T-helper 17 cell (primary cell): ENCODE data around the gene LCAT. TPM values are rescaled to one million over a fixed set of nuclear protein-coding genes. Genes with fewer than 3 reads are reported as not detected.
A peak's percentile ranks its signal among the peaks of the same experiment; 100 is the strongest.
"Not testable (repeated sequence)": the region's sequence is repeated elsewhere in the genome, so short reads cannot be mapped to it uniquely, and the experiment has no call there.

Experiments
- ATAC-seq: fragments of 150-1000 bp; cut with Tn5 transposase; 2 replicates; pipeline ENCODE4 v1.10.0; 2021; ENCODE audit warnings: mild to moderate bottlenecking, moderate library complexity
- DNase-seq, 3 donors: peaks; one replicate each; pipeline versions ENCODE4 v3.0.0 to v3.0.0-alpha.2; 2020 to 2021
- H3K9me3 ChIP-seq: one replicate; pipeline ENCODE4 v1.7.0; 2013; ENCODE audit warnings: low read length, mild to moderate bottlenecking; ENCODE audit not compliant: control insufficient read depth, poor library complexity, severe bottlenecking
- H3K27ac Mint-ChIP-seq: one replicate; pipeline ENCODE4 v1.8.0; 2022; ENCODE audit warnings: mild to moderate bottlenecking, moderate library complexity, mixed read lengths
- H3K27me3 Mint-ChIP-seq: one replicate; pipeline ENCODE4 v1.8.0; 2022; ENCODE audit warnings: mixed read lengths
- H3K36me3 Mint-ChIP-seq: one replicate; pipeline ENCODE4 v1.8.0; 2022; ENCODE audit warnings: low read depth, mixed read lengths
- H3K4me1 Mint-ChIP-seq: one replicate; pipeline ENCODE4 v1.8.0; 2022; ENCODE audit warnings: mild to moderate bottlenecking, mixed read lengths
- H3K4me3 Mint-ChIP-seq: one replicate; pipeline ENCODE4 v1.8.0; 2022; ENCODE audit warnings: mild to moderate bottlenecking, moderate library complexity, mixed read lengths
- total RNA-seq, 4 donors: library from RNA in 2 of 4; stranded (reverse) in 2 of 4; gene quantifications; one replicate each; pipeline ENCODE4 v1.2.3 and lab custom pipeline; 2022 to 2026

LCAT gene
- total RNA-seq, 2 donors from 2014 or later: 4.6 to 5.7 TPM

GRCh38 chr16:67977469-67978227, 33.7 kb upstream of the LCAT start:
- no peak overlapping the region for H3K27ac Mint-ChIP-seq
- DNase-seq: no peak
- H3K9me3 ChIP-seq: no peaks in the 10 kb centered on the region
- no peaks in the 10 kb centered on the region for H3K27me3 Mint-ChIP-seq
- H3K4me3 Mint-ChIP-seq: no peak overlapping the region
- no peak for ATAC-seq
- no peaks in the 10 kb centered on the region for H3K36me3 Mint-ChIP-seq
- H3K4me1 Mint-ChIP-seq: peaks cover 2% of the 10 kb centered on the region

- H3K36me3 Mint-ChIP-seq: no peaks in the 10 kb centered on the region
- DNase-seq (no peak), ATAC-seq (no peak)
- no peak overlapping the region for H3K27ac Mint-ChIP-seq
- no peaks in the 10 kb centered on the region for H3K4me1 Mint-ChIP-seq
- H3K4me3 Mint-ChIP-seq: no peak overlapping the region
- no peaks in the 10 kb centered on the region for H3K27me3 Mint-ChIP-seq
- no peaks in the 10 kb centered on the region for H3K9me3 ChIP-seq
These were observed 33.1 kb upstream of the LCAT start for GRCh38 chr16:67977005-67977404.

GRCh38 chr16:67976205-67976604, 32.3 kb upstream of the LCAT start:
- no peak for ATAC-seq
- Mint-ChIP-seq H3K27me3 (no peaks in the 10 kb centered on the region), H3K36me3 (no peaks in the 10 kb centered on the region)

GRCh38 chr16:67975321-67976105, 31.6 kb upstream of the LCAT start:
- Mint-ChIP-seq H3K27me3 (no peaks in the 10 kb centered on the region), H3K4me3 (no peak overlapping the region), H3K36me3 (no peaks in the 10 kb centered on the region), H3K27ac (no peak overlapping the region), H3K4me1 (no peaks in the 10 kb centered on the region)
- DNase-seq (no peak), ATAC-seq (no peak)
- H3K9me3 ChIP-seq: no peaks in the 10 kb centered on the region

More at GRCh38 chr16:67976205-67976604, 32.3 kb upstream of the LCAT start:
- DNase-seq: no peak
- H3K4me1 Mint-ChIP-seq: no peaks in the 10 kb centered on the region
- no peaks in the 10 kb centered on the region for H3K9me3 ChIP-seq
- no peak overlapping the region for H3K4me3 Mint-ChIP-seq
- no peak overlapping the region for H3K27ac Mint-ChIP-seq

- not testable (repeated sequence) for H3K4me3 Mint-ChIP-seq, H3K36me3 Mint-ChIP-seq, DNase-seq, H3K27me3 Mint-ChIP-seq, H3K9me3 ChIP-seq, ATAC-seq, H3K27ac Mint-ChIP-seq
- H3K4me1 Mint-ChIP-seq: peaks cover 11% of the 10 kb centered on the region
These were observed 28.4 kb upstream of the LCAT start for GRCh38 chr16:67972285-67972684.

GRCh38 chr16:67971111-67971510, 27.2 kb upstream of the LCAT start:
- DNase-seq (no peak), ATAC-seq (no peak)
- H3K9me3 ChIP-seq: no peaks in the 10 kb centered on the region
- H3K4me3 Mint-ChIP-seq: peak overlapping the region; percentile 43
- no peaks in the 10 kb centered on the region for H3K36me3 Mint-ChIP-seq
- H3K27me3 Mint-ChIP-seq: no peaks in the 10 kb centered on the region
- H3K27ac Mint-ChIP-seq: no peak overlapping the region
- peaks cover 15% of the 10 kb centered on the region for H3K4me1 Mint-ChIP-seq

GRCh38 chr16:67969254-67970039, 25.5 kb upstream of the LCAT start:
- no peaks in the 10 kb centered on the region for H3K9me3 ChIP-seq
- ATAC-seq (peak; percentile 34), DNase-seq (no peak)
- H3K27me3 Mint-ChIP-seq: no peaks in the 10 kb centered on the region
- no peaks in the 10 kb centered on the region for H3K36me3 Mint-ChIP-seq
- peaks cover 17% of the 10 kb centered on the region for H3K4me1 Mint-ChIP-seq
- peak overlapping the region; percentile 81 for H3K27ac Mint-ChIP-seq
- H3K4me3 Mint-ChIP-seq: peak overlapping the region; percentile 98

GRCh38 chr16:67968400-67969253, 24.7 kb upstream of the LCAT start, which contains the start of gene SLC12A4:
TSS of gene SLC12A4 (minus strand) at chr16:67968637. CDS start at chr16:67968553, 84 bp downstream.
- peaks cover 17% of the 10 kb centered on the region for H3K4me1 Mint-ChIP-seq
- ATAC-seq: peak; percentile 91

GRCh38 chr16:67967958-67968399, 24.1 kb upstream of the LCAT start:
- Mint-ChIP-seq H3K27ac (peak overlapping the region; percentile 92), H3K27me3 (no peaks in the 10 kb centered on the region), H3K36me3 (no peaks in the 10 kb centered on the region), H3K4me3 (peak overlapping the region; percentile 98), H3K4me1 (peaks cover 18% of the 10 kb centered on the region)
- ATAC-seq (peak; percentile 16), DNase-seq (peak in 2 of 3 donors; percentile 18 to 35)
- H3K9me3 ChIP-seq: no peaks in the 10 kb centered on the region

More at GRCh38 chr16:67968400-67969253, 24.7 kb upstream of the LCAT start, which contains the start of gene SLC12A4:
- no peaks in the 10 kb centered on the region for H3K9me3 ChIP-seq
- H3K4me3 Mint-ChIP-seq: peak within 1 kb of the TSS; percentile 98
- no peaks in the 10 kb centered on the region for H3K27me3 Mint-ChIP-seq
- peak within 1 kb of the TSS; percentile 92 for H3K27ac Mint-ChIP-seq
- no peaks in the 10 kb centered on the region for H3K36me3 Mint-ChIP-seq
- DNase-seq: peak; percentile 78 to 87 (median 87)

GRCh38 chr16:67967183-67967957, 23.4 kb upstream of the LCAT start:
- Mint-ChIP-seq H3K27ac (peak overlapping the region; percentile 92), H3K27me3 (no peaks in the 10 kb centered on the region), H3K4me1 (peaks cover 20% of the 10 kb centered on the region), H3K4me3 (peak overlapping the region; percentile 98), H3K36me3 (no peaks in the 10 kb centered on the region)
- no peak for DNase-seq
- ATAC-seq: no peak
- H3K9me3 ChIP-seq: no peaks in the 10 kb centered on the region

GRCh38 chr16:67966549-67967182, 22.7 kb upstream of the LCAT start:
- Mint-ChIP-seq H3K36me3 (no peaks in the 10 kb centered on the region), H3K27ac (peak overlapping the region; percentile 92), H3K4me1 (peaks cover 20% of the 10 kb centered on the region), H3K27me3 (no peaks in the 10 kb centered on the region), H3K4me3 (peak overlapping the region; percentile 98)
- no peaks in the 10 kb centered on the region for H3K9me3 ChIP-seq
- no peak for DNase-seq
- no peak for ATAC-seq
